HG03460 (cell line): ENCODE results near the gene TARS1.
"Not testable (repeated sequence)": the region's sequence is repeated elsewhere in the genome, so short reads cannot be mapped to it uniquely, and the experiment has no call there.

Experiments
- ATAC-seq: cut with Tn5 transposase; IDR thresholded peaks from one replicate; pipeline ENCODE4 v1.9.1; 2021; ENCODE audit not compliant: unreplicated experiment

TARS1 gene

DNA sequence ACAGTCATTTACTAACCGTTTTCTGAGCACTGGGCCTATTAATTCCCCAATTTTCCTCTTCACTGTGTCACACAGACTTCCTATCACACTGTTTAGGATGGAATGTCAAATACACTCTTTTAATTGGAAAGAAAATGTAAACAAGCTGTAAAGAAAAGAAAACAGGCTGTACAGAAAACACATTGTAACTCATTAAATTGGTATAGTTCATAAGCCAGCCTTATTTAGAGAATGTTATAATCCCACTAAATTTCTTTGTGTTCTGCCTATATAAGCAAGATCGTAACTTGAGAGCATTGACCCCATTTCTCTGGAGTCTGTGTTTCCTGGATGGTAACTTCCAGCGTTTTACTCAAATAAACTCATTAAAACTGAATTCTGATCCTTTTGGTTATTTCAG is 46.5 kb downstream of the TARS1 start:
- ATAC-seq = no peak

DNA sequence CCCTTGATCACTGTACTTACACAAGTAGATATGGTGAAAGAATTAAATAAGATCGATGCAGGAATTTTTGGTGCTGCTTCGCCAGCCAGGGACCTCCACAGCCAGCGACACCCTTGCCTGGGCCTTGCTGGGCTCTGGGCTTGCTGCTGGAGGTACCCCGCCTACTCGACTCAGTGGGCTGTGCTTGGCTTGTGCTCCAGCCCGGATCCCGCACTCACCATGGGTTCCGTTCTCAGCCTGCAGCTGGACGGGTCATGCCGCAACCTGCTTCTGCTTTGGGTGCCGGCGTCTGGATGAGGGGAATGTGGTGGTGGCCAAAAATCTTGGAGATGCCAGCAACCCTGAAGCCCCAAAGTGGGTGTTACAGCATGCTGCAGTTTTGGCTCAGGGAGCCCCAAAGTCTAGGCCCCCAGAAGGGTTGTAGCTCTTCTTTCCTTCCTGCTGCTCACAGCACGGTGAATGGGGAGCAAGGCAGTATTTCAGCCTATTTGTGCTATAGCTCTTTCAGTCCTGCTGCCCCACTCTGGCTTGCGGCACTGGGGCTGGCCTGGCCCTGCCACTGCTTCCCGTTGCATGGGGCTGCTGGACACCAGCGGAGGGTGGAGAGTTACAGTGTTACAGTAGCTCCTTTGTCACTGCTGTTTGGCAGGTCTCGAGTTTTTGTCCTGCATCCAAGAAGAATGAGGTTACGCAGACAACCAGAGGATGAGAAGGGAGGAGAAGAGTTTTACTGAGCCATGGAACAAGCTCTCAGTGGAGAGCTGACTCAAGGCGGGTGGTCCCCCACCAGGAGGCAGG is 48.0 kb downstream of the TARS1 start:
- ATAC-seq = no peak

DNA sequence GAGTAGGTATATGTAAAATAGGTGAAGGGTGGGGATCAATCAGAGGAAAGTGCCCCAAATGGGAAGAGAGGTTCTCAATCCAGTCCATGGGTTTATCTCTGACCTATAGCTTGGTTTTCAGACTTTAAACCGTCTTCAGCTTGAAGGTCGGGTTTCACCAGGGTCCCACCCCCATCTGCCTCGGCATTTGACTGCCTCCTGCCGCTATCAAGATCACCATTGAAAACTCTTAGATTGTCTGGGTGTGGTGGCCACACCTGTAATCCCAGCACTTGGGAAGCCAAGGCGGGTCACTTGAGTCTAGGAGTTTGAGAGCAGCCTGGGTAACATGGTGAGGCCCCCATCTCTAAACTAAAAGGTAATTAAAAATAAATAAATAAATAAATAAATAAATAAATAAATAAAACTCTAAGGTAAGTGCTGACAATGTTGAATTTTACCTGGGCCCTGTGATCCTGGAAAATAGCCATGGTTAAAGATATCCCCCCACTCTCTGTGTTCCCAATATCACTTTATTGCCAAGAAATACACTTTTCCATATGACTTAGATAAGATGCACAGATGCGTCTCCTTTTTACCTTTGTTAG is 48.8 kb downstream of the TARS1 start:
- ATAC-seq = no peak

DNA sequence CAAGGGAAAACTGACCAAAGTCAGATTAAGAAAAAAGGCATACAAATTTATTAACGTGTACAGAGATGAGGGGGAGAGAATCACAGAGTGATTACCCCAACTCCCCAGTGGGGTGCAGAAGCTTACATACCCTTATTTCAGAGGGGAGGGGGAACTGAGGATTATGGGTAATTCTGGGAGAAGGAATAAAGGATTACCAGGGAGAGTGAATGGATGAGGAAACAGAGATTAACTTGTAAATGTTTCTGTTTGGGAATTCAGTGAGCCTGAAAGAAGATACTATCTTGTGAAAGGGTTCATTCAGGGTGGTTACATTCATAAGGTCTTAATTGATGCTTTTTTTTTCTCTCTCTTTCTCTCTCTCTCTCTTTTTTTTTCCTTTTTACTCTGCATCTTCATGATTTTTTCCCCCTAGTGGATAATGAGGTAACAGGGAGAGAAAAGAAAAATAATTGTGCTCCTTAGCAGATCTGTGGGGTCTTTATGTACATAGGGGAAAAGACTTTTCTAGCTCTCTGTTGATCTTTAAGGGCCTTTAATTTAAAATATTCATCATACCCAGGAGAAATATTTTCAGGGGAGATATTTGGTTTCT is 49.4 kb downstream of the TARS1 start:
- no peak for ATAC-seq

DNA sequence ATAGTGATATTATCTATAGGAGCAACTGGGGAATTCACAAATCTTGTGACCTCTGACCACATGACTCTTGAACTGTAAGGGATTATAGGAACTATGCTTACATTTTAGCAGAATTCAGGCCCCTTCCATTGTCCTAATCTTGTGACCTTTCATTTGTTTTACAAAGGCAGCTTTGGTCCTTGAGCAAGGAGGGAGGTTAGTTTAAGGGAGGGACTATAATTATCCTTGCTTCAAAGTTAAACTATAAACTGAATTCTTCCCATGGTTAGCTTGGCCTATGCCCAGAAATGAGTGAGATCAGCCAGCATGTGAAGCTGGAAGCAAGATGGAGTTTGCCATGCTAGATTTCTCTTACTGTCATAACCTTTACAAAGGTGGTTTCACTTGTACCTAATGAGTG is 51.2 kb downstream of the TARS1 start:
- ATAC-seq = no peak

DNA sequence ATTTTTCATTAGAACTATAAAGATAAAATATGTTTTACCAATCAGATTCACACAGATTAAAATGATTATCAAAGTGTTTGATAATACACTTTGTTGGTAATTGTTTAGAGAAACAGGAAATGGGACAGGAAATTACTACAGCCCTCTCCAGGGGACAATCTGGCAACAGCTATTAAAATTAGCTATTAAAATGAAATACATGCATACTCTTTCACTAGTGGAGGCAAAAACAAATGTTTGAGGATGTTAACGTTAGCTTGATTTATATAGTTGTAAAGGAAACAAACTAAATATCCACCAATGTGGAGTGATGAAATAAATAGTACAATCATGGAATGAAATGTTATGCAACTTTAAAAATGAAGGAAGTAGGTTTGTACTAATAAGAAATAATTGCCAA is 53.7 kb downstream of the TARS1 start:
- ATAC-seq = no peak

DNA sequence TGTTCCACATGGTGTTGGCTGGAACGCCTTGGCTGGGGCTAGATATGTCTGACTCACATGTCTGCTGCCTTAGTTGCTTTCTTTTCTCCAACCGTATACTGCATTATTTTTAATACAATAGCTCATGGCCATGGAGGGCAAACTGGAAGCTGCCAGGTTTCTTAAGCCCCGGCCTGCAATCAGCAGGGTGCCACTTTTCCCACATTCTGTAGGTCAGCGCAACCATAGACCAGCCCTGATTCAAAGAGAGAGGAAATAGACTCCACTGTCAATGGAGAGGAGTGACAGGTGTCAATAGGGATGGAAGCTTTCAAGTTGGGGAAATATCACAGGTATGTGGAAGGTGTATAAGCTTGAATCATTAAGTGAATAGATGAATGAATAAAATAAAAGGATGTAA is 60.5 kb downstream of the TARS1 start:
- ATAC-seq = no peak

DNA sequence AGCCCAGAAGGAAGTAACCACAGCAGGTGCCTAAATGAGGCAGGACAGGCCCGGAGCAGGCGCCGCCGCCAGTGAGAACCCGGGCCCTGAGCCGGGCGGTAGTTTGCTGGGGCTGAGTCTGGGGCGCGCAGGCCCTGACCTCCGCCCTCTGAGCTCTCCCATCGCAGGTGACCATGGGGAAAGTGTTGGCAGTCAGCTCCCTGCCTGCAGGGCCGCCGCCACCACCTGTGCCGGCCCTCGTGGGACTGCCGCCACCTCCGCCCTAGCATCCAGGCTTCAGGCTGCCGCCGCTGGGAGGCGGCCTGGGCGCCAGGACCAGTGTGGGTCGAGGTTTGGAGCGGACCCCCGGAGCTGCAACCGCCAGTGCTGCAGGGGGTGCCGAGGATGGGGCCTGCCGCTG is 61.1 kb downstream of the TARS1 start:
- no peak for ATAC-seq

DNA sequence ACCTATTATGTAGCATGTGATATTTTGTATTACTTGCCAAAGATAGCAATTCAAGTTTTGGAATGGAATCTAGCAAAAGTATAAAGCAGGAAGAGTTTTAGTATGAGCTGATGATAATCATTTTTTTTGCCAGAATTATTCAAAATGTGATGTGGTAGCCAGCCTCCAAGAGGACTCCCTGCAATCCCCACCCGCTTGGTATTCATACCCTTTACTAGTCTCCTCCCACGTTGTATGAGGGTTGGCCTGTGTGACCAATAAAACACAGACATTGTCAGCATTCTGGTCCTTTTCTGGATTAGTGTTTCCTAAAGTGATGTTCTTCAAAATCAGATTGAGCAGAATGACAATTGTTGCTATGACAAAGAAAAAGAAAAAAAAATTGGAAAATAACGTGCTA is 63.8 kb downstream of the TARS1 start:
- no peak for ATAC-seq

DNA sequence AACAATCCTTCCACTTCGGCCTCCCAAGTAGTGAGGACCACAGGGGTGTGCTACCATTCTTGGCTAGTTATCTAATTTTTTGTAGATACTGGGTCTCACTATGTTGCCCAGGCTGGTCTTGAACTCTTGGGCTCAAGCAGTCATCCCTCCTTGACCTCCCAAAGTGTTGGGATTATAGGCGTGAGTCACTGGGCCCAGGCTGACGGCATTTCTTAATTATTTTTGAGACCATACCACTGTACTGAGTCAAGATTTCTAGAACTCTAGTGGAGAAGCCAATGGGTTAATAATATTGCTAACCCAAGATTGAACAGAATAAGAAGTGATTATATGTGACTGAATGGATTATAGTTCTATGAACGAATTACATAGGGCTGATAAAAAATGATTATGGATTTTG is 66.7 kb downstream of the TARS1 start:
- no peak for ATAC-seq

DNA sequence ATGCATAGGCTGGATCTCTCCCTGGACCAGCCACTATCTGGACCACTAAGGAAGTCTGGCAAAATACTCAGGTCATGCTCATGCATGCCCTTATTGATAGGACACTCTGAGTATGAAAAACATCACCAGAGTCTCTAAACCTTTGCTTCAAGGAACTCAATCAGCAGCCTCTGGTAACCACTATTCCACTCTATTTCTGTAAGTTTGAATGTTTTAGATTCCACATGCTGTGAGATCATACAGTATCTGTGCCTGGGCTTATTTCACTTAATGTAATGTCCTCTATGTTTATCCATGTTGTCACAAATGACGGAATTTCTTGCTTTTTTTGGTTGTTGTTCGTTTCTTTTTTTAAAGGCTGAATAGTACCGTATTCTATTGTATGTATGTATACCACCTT is 68.3 kb downstream of the TARS1 start:
- ATAC-seq = no peak

DNA sequence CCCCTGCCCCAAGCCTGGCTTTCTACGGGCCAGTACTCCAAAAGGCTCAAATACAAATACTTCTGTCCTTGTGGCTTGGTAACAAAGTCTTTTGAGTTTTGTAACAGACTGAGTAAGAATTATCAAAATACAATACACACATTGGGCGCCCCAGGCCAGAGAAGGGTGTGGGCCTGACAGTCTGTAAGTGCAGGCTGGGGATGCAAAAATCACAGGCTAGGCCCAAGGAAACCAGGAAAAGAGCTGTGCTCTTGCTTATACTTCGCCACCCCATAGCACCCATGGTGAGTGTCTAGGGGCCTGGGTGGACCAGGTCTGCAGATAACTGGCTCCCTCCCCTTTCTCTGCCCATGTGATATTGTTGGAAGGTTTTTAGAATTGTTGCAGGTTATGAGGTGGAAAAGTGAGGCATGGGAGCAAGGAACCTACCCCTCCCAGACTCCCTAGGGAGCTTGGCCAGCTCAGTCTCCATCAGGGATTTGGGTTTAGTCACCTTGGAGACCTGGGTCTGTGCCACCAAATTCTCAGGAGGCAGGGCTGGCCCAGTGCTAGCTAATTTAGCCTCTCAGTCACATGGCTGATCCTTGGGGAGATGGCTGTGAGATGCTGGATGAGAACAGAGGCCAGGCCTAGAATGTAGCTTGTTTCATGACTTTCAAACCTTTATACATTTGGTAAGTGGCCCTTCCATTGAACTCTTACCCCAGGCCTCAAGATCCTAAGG is 72.9 kb downstream of the TARS1 start:
- ATAC-seq = no peak

DNA sequence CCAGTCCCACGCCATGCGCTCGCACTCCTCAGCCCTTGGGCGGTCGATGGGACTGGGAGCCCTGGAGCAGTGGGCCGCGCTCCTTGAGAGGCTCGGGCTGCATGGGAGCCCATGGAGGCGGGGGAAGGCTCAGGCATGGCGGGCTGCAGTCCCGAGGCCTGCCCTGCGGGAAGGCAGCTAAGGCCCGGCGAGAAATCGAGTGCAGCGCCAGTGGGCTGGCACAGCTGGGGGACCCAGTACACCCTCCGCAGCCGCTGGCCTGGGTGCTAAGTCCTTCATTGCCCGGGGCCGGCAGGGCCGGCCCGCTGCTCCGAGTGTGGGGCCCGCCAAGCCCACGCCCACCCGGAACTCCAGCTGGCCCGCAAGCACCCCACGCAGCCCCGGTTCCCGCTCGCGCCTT is 74.6 kb downstream of the TARS1 start:
- ATAC-seq = not testable (repeated sequence)

DNA sequence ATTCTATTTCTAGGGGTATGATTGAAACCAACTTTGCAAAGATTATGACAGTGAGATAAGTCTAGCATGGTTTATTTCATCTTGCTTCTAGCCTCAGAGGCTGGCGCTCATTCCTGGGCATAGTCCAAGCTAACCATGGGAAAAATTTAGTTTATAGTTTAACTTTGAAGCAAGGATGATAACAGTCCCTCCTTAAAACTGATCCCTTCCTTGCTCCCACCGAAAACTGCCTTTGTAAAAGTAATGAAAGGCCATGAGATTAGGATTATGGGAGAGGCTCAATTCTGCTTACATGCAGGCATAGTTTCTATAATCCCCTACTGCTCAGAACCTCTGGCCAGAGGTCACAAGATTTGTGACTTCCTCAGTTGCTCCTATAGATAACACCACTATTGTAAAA is 75.7 kb downstream of the TARS1 start:
- no peak for ATAC-seq
